ENCODE measurements around the gene COL1A2. TPM values are rescaled to one million over a fixed set of nuclear protein-coding genes. Genes with fewer than 3 reads are reported as not detected.

COL1A2 gene
- total and polyA plus RNA-seq, 2 of the 8 experiments (the other 6 are each of a cell fraction or from before 2014, with no cell fraction given): 45.2 to 87.2 TPM

DNA sequence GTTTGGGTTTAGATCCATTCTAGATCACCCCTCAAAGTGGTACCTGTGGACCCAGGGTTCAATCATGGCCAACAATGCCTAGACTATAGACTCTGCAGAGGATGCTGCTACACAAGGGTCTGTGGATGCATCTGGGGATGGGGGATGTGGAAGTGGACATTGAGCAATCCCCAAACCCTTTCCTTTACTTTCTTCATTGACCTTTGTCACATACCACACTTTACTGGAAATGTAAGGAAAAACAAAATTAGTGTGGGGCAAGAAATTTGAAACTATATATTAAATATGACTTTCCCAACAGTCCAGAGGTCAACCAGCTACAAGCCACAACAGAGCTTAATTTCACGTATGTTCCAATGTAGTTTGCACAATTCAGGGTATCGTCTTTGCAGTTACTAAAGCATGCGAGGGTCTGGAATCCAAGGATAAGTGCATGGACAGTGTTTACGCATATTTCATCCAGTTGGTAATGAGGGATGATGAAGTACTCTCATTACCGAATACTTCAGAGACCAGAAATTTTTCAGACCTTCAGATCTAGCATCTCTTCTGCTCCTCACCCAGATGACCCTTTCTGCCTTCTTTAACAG lies 81.7 kb downstream of the COL1A2 start:
- H2BK15ac ChIP-seq (ENCODE audit: low read length): no peak overlapping the region
- H3K14ac ChIP-seq (ENCODE audit: insufficient read length): no peak overlapping the region
- H3K18ac ChIP-seq (ENCODE audit: extremely low read depth, low read length): no peak overlapping the region
- H3K79me2 ChIP-seq (ENCODE audit: control insufficient read depth in 1 of 2, insufficient read depth in 2 of 2, low read length in 2 of 2): no peaks in the 10 kb centered on the region
- H2AFZ ChIP-seq (ENCODE audit: low read length): no peak overlapping the region
- H3K27me3 ChIP-seq (replicated peaks in 1 of 4; ENCODE audit: control insufficient read depth in 3 of 4, extremely low read depth in 1 of 4, insufficient read depth in 3 of 4, low read length in 3 of 4): no peaks in the 10 kb centered on the region
- no peaks in the 10 kb centered on the region for H3K79me1 ChIP-seq (ENCODE audit: low read depth, low read length)
- H4K5ac ChIP-seq (ENCODE audit: insufficient read length, low read depth, low read length): no peak overlapping the region
- no peak overlapping the region for H2AK5ac ChIP-seq (ENCODE audit: low read depth, low read length)
- H3K27ac ChIP-seq (ENCODE audit: low read depth, low read length): no peak overlapping the region
- no peaks in the 10 kb centered on the region for H3K23me2 ChIP-seq (ENCODE audit: low read depth, low read length)
- H2BK120ac ChIP-seq (replicated peaks; ENCODE audit: low read depth, low read length): no peak overlapping the region
- ChIA-PET POLR2A (ENCODE audit: partially characterized antibody) (no interaction called here), CTCF (ENCODE audit: partially characterized antibody) (no interaction called here)
- FAIRE-seq (no peak), DNase-seq (ENCODE audit: low read depth in 1 of 2, low spot score in 2 of 2) (no peak)
- no peaks in the 10 kb centered on the region for H3K4me1 ChIP-seq (replicated peaks in 1 of 4; ENCODE audit: control insufficient read depth in 3 of 4, insufficient read depth in 4 of 4, low read length in 3 of 4)
- H2BK5ac ChIP-seq (ENCODE audit: low read depth, low read length): no peak overlapping the region
- H3K9me3 ChIP-seq (ENCODE audit: insufficient read depth in 2 of 2, low read depth in 1 of 2, low read length in 1 of 2): no peaks in the 10 kb centered on the region
- H3K4ac ChIP-seq (replicated peaks; ENCODE audit: insufficient read length, low read depth, low read length): no peak overlapping the region
- H3K56ac ChIP-seq (replicated peaks; ENCODE audit: insufficient read length, low read depth, low read length): no peak overlapping the region
- no peak overlapping the region for H3K9ac ChIP-seq (replicated peaks in 1 of 4; ENCODE audit: extremely low read depth in 1 of 4, low read depth in 3 of 4, low read length in 3 of 4)
- no peaks in the 10 kb centered on the region for H3K36me3 ChIP-seq (ENCODE audit: control insufficient read depth in 2 of 4, insufficient read depth in 4 of 4, low read length in 3 of 4)
- H2BK20ac ChIP-seq (ENCODE audit: low read length): no peak overlapping the region
- H4K8ac ChIP-seq (ENCODE audit: extremely low read depth, insufficient read depth, low read length): no peak overlapping the region
- H4K91ac ChIP-seq (replicated peaks; ENCODE audit: insufficient read length, low read length): no peak overlapping the region
- no peak overlapping the region for H3K4me3 ChIP-seq (ENCODE audit: extremely low read depth in 1 of 4, insufficient read depth in 2 of 4, low read depth in 3 of 4, low read length in 4 of 4)
- 96% methylated on average over 5 of the region's 5 CpGs; no CpG with 5 or more reads in 1 of the 2 experiments for WGBS, 2 experiments (ENCODE audit: extremely low coverage in 1 of 2, insufficient coverage in 1 of 2, insufficient read length in 1 of 2, insufficient replicate concordance in 2 of 2, low coverage in 1 of 2, low lambda C conversion rate in 2 of 2, missing lambda C conversion rate in 1 of 2)
- H3K4me2 ChIP-seq (ENCODE audit: insufficient read depth in 1 of 2, low read depth in 2 of 2, low read length in 2 of 2): no peak overlapping the region
- no peak overlapping the region for H2BK12ac ChIP-seq (ENCODE audit: low read depth, low read length)
- H4K20me1 ChIP-seq (replicated peaks in 1 of 2; ENCODE audit: control insufficient read depth in 1 of 2, insufficient read depth in 2 of 2, low read length in 2 of 2): no peaks in the 10 kb centered on the region
- H3K23ac ChIP-seq (ENCODE audit: insufficient read length): no peak overlapping the region
- TF ChIP-seq EZH2 (IDR thresholded peaks at IDR 0.05; ENCODE audit: low read depth, low read length, severe bottlenecking) (no peak), RAD21 (IDR thresholded peaks at IDR 0.05 in 1 of 2, conservative IDR thresholded peaks at IDR 0.05 in 1 of 2; ENCODE audit: low read depth in 2 of 2, low read length in 2 of 2) (no peak), CREB1 (IDR thresholded peaks at IDR 0.05) (no peak), SP2 (IDR thresholded peaks at IDR 0.05; ENCODE audit: low read length) (no peak), SP1 (IDR thresholded peaks at IDR 0.05; ENCODE audit: low read depth, low read length) (no peak), KDM4A (IDR thresholded peaks at IDR 0.05; ENCODE audit: low read depth, low read length, severe bottlenecking) (no peak), YY1 (IDR thresholded peaks at IDR 0.05; ENCODE audit: low read depth, low read length) (no peak), HDAC2 (IDR thresholded peaks at IDR 0.05; ENCODE audit: borderline replicate concordance in 1 of 2, low read depth in 2 of 2, low read length in 2 of 2) (no peak), EGR1 (IDR thresholded peaks at IDR 0.05; ENCODE audit: borderline replicate concordance, low read depth, low read length) (no peak), SRF (IDR thresholded peaks at IDR 0.05; ENCODE audit: low read depth, low read length) (no peak), TBP (IDR thresholded peaks at IDR 0.05; ENCODE audit: low read depth, low read length) (no peak), SUZ12 (IDR thresholded peaks at IDR 0.05; ENCODE audit: low read length) (no peak), TCF12 (IDR thresholded peaks at IDR 0.05; ENCODE audit: low read depth, low read length) (no peak)
- TF ChIP-seq, protein P1, sequence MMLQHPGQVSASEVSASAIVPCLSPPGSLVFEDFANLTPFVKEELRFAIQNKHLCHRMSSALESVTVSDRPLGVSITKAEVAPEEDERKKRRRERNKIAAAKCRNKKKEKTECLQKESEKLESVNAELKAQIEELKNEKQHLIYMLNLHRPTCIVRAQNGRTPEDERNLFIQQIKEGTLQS (IDR thresholded peaks at IDR 0.05; ENCODE audit: insufficient read depth, low read depth, low read length): no peak
